Stimulated activated CD8-positive, alpha-beta memory T cell treated with anti-CD3 and anti-CD28 coated beads, Interleukin-7, amount 100 ng/mL, for 48 hours (primary cell): Measurements from ENCODE around the gene FTL.
A peak's percentile ranks its signal among the peaks of the same experiment; 100 is the strongest.

Experiments used
- DNase-seq, 2 donors: peaks; one replicate each; pipeline ENCODE4 v3.0.0-alpha.2; 2020; ENCODE audit warnings: low read depth in 1 of 2; ENCODE audit errors: extremely low read depth in 1 of 2

The FTL gene

GRCh38 chr19:48990400-48990799 lies 25.3 kb downstream of the FTL start:
- no peak for DNase-seq

- no peak for DNase-seq
Measured at GRCh38 chr19:48991011-48991609, 26.0 kb downstream of the FTL start.

GRCh38 chr19:48991873-48992580 lies 26.9 kb downstream of the FTL start:
- no peak for DNase-seq

- no peak for DNase-seq
Measured at GRCh38 chr19:48992581-48993174, 27.6 kb downstream of the FTL start.

- peak; percentile 99 to 100 for DNase-seq
Measured at GRCh38 chr19:48993175-48994034, 28.3 kb downstream of the FTL start, which contains the start of the genes GYS1 and RUVBL2. TSS of gene GYS1 (minus strand) at chr19:48993309. CDS start at chr19:48993112, 197 bp downstream. TSS of gene RUVBL2 (plus strand) at chr19:48993887. CDS start at chr19:48993912, 25 bp downstream.

- no peak for DNase-seq
Measured at GRCh38 chr19:48994035-48994386, 28.9 kb downstream of the FTL start.

GRCh38 chr19:48997972-48998371 lies 32.9 kb downstream of the FTL start:
- DNase-seq, result no peak

GRCh38 chr19:48999481-49000325 lies 34.6 kb downstream of the FTL start:
- peak in 1 of 2 donors; percentile 49 for DNase-seq

GRCh38 chr19:49004133-49004532 lies 39.0 kb downstream of the FTL start:
- DNase-seq, result no peak

- no peak for DNase-seq
Measured at GRCh38 chr19:49004964-49005614, 40.0 kb downstream of the FTL start.

- DNase-seq, result no peak
Measured at GRCh38 chr19:49006905-49007304, 41.8 kb downstream of the FTL start.

GRCh38 chr19:49009828-49010227 lies 44.7 kb downstream of the FTL start:
- no peak for DNase-seq

GRCh38 chr19:49010453-49010852 lies 45.3 kb downstream of the FTL start:
- DNase-seq, result no peak

- no peak for DNase-seq
Measured at GRCh38 chr19:49011194-49011593, 46.1 kb downstream of the FTL start.

- no peak for DNase-seq
Measured at GRCh38 chr19:49014123-49014869, 49.2 kb downstream of the FTL start.

- no peak for DNase-seq
Measured at GRCh38 chr19:49014870-49015255, 49.8 kb downstream of the FTL start.

GRCh38 chr19:49016067-49016839 lies 51.1 kb downstream of the FTL start:
- no peak for DNase-seq
